K562 (cell line): ENCODE measurements around the gene FAM83E. TPM values are rescaled to one million over a fixed set of nuclear protein-coding genes. Genes with fewer than 3 reads are reported as not detected.

ENCODE experiments used
- BRD4 ChIP-seq: fragments of 200-600 bp; sonication (generic); IDR thresholded peaks from 2 replicates; pipeline ENCODE4 v1.6.1; 2017; ENCODE audit warnings: inconsistent platforms
- CTBP1 ChIP-seq: fragments of 450-650 bp; IDR thresholded peaks from 2 replicates; pipeline ENCODE4 v1.6.1; 2016; ENCODE audit warnings: borderline replicate concordance
- EP400 ChIP-seq: fragments of 450-650 bp; IDR thresholded peaks from 2 replicates; pipeline ENCODE4 v1.6.1; 2017; ENCODE audit warnings: antibody characterized with exemption, mild to moderate bottlenecking, moderate library complexity
- ERF ChIP-seq: fragments of 450-650 bp; formaldehyde crosslinking; IDR thresholded peaks from 2 replicates; pipeline ENCODE4 v1.4.0; 2020; ENCODE audit warnings: mild to moderate bottlenecking, mixed read lengths
- GTF2B ChIP-seq: IDR thresholded peaks from 2 replicates; pipeline ENCODE4 v1.6.1; 2011; ENCODE audit not compliant: insufficient read length; ENCODE audit errors: extremely low read depth
- KAT2B ChIP-seq: IDR thresholded peaks from one replicate; pipeline ENCODE4 v1.6.1; 2012; ENCODE audit warnings: low read depth, mild to moderate bottlenecking, control low read depth, inconsistent platforms, low read length, moderate library complexity
- MEF2A ChIP-seq: IDR thresholded peaks from 2 replicates; pipeline ENCODE4 v1.6.1; 2011; ENCODE audit warnings: low read depth, mild to moderate bottlenecking, low read length, moderate library complexity; ENCODE audit not compliant: control insufficient read depth
- MLLT1 ChIP-seq, 2 experiments: fragments of 450-650 bp; IDR thresholded peaks; 2 replicates each; pipeline ENCODE4 v1.6.1; 2016
- PHB ChIP-seq: fragments of 250-450 bp; sonication (Bioruptor Pico); IDR thresholded peaks from 2 replicates; pipeline ENCODE4 v1.5.0; 2021
- RAD51 ChIP-seq: fragments of 450-650 bp; IDR thresholded peaks from 2 replicates; pipeline ENCODE4 v1.7.1; 2016; ENCODE audit warnings: low read depth, mild to moderate bottlenecking, borderline replicate concordance
- RNF2 ChIP-seq: sonication (generic); IDR thresholded peaks from 2 replicates; pipeline ENCODE4 v1.6.1; 2016
- RNF219 ChIP-seq: fragments of 250-450 bp; sonication (Bioruptor Pico); IDR thresholded peaks from 2 replicates; pipeline ENCODE4 v1.5.0; 2022; ENCODE audit warnings: mild to moderate bottlenecking
- SMC3 ChIP-seq: conservative IDR thresholded peaks from 2 replicates; pipeline ENCODE4 v1.6.1; 2011; ENCODE audit warnings: low read depth, low read length, improper control_type of control experiment; ENCODE audit not compliant: insufficient read depth
- SP1 ChIP-seq: sonication (generic); formaldehyde crosslinking; IDR thresholded peaks from 2 replicates; pipeline ENCODE4 v1.8.1; 2022; ENCODE audit warnings: mild to moderate bottlenecking, missing genetic modification reagents
- THRAP3 ChIP-seq: fragments of 450-650 bp; IDR thresholded peaks from 2 replicates; pipeline ENCODE4 v1.6.1; 2016; ENCODE audit warnings: mild to moderate bottlenecking, inconsistent platforms, borderline replicate concordance
- XRCC3 ChIP-seq: fragments of 450-650 bp; IDR thresholded peaks from 2 replicates; pipeline ENCODE4 v1.6.1; 2017; ENCODE audit warnings: mild to moderate bottlenecking, moderate library complexity
- ZBTB2 ChIP-seq: fragments of 450-650 bp; IDR thresholded peaks from 2 replicates; pipeline ENCODE4 v1.6.1; 2016; ENCODE audit warnings: antibody characterized with exemption
- ZFP1 ChIP-seq: fragments of 450-650 bp; formaldehyde crosslinking; IDR thresholded peaks from 2 replicates; pipeline ENCODE4 v1.4.0; 2020; ENCODE audit warnings: mild to moderate bottlenecking, mixed read lengths
- ZFP30 ChIP-seq: fragments of 250-450 bp; sonication (Bioruptor Pico); IDR thresholded peaks from 2 replicates; pipeline ENCODE4 v1.8.0; 2022; ENCODE audit warnings: moderate library complexity, mild to moderate bottlenecking, inconsistent platforms, borderline replicate concordance
- ZNF280B ChIP-seq: fragments of 250-450 bp; sonication (Bioruptor Pico); IDR thresholded peaks from 2 replicates; pipeline ENCODE4 v1.5.1; 2021; ENCODE audit warnings: mild to moderate bottlenecking
- ZNF384 ChIP-seq: IDR thresholded peaks from 2 replicates; pipeline ENCODE4 v1.6.1; 2012; ENCODE audit warnings: low read depth, low read length, improper control_type of control experiment
- polyA plus RNA-seq, 8 experiments: library from polyadenylated mRNA; depleted of rRNA in 4 of 8; stranded (reverse) in 5 of 8; unstranded in 3 of 8; fragments of >200 nt; fragmentation: Nextera tagmentation in 2 of 8; fragmentation: Illumina TruSeq in 1 of 8; extraction: Ambion mirVana in 2 of 8; extraction: Trizol in 1 of 8; gene quantifications; 2 replicates each; pipeline versions ENCODE4 v1.2.1 to v1.2.3, GENCODE V29; 2011 to 2014; ENCODE audit warnings: inconsistent platforms in 1 of 8, missing spikeins in 1 of 8
- total RNA-seq, 7 experiments: library from RNA; depleted of rRNA in 6 of 7; stranded (reverse); fragments of >200 nt in 6 of 7; fragmentation: Illumina TruSeq in 2 of 7; extraction: Trizol in 2 of 7; gene quantifications; 2 replicates each; pipeline versions ENCODE4 v1.2.1 to v1.2.3, GENCODE V29; 2011 to 2021; ENCODE audit warnings: low replicate concordance in 1 of 7

The FAM83E gene
- total and polyA plus RNA-seq, 9 of the 15 experiments (the other 6 are each of a cell fraction or from before 2014, with no cell fraction given): 0.15 to 0.87 (median 0.29) TPM; not detected in 4

GRCh38 chr19:48639483-48640375, 24.9 kb upstream of the FAM83E start (continued):
- peak; percentile 47; the same call in 1 of the 2 replicates for TF ChIP-seq ZBTB2
- TF ChIP-seq GTF2B: peak; percentile 36
- TF ChIP-seq BRD4: no peak
- TF ChIP-seq CTBP1: peak; percentile 6; the same call in 1 of the 2 replicates
- TF ChIP-seq ERF (CRISPR knock-in tag): no peak
- TF ChIP-seq THRAP3: no peak; the same call in 1 of the 2 replicates
- TF ChIP-seq KAT2B: no peak
- TF ChIP-seq ZNF384: peak; percentile 86
- no peak for TF ChIP-seq ZFP1
- no peak for TF ChIP-seq PHB (CRISPR knock-in tag)
- TF ChIP-seq RAD51: no peak
- peak in 1 of 2 experiments; percentile 24; a peak in 1 of 4 replicates for TF ChIP-seq MLLT1 (IDR thresholded peaks at IDR 0.05)
- no peak for TF ChIP-seq ZFP30 (CRISPR knock-in tag)
- peak; percentile 61; the same call in 1 of the 2 replicates for TF ChIP-seq EP400
- no peak for TF ChIP-seq ZNF280B (CRISPR knock-in tag)
- no peak for TF ChIP-seq RNF219 (CRISPR knock-in tag)
- 0 out of 2 replicates have a peak, but pooled peaks have one; percentile 25 for TF ChIP-seq RNF2
- no peak for TF ChIP-seq SMC3
- no peak for TF ChIP-seq XRCC3
- TF ChIP-seq MEF2A: no peak
- TF ChIP-seq SP1: peak; percentile 28
